K562 (cell line): Measurements from ENCODE around the gene NRROS.

Source experiments
- CREB1 ChIP-seq, 2 experiments: sonication (generic) in 1 of 2; formaldehyde crosslinking in 1 of 2; IDR thresholded peaks; 2 replicates each; pipeline versions ENCODE4 v1.6.1 to v1.8.0; 2012 to 2022; ENCODE audit warnings: inconsistent platforms in 1 of 2, mild to moderate bottlenecking in 1 of 2, missing genetic modification reagents in 1 of 2, moderate library complexity in 1 of 2
- NR3C1 ChIP-seq: sonication (generic); formaldehyde crosslinking; IDR thresholded peaks from 2 replicates; pipeline ENCODE4 v1.8.1; 2022; ENCODE audit warnings: missing genetic modification reagents
- TEAD4 ChIP-seq, 2 experiments: sonication (generic) in 1 of 2; formaldehyde crosslinking in 1 of 2; IDR thresholded peaks; 2 replicates each; pipeline versions ENCODE4 v1.6.1 to v1.8.0; 2012 to 2022; ENCODE audit warnings: borderline replicate concordance in 1 of 2, inconsistent platforms in 1 of 2, low read length in 1 of 2, mild to moderate bottlenecking in 1 of 2, missing genetic modification reagents in 1 of 2
- ZNF699 ChIP-seq: fragments of 250-450 bp; sonication (Bioruptor Pico); IDR thresholded peaks from 2 replicates; pipeline ENCODE4 v1.8.0; 2021; ENCODE audit warnings: mild to moderate bottlenecking, moderate library complexity; ENCODE audit not compliant: insufficient replicate concordance
- ZNF707 ChIP-seq: fragments of 250-450 bp; sonication (Bioruptor Pico); conservative IDR thresholded peaks from 2 replicates; pipeline ENCODE4 v1.8.0; 2022; ENCODE audit warnings: inconsistent platforms, mild to moderate bottlenecking, moderate library complexity
- ZNF764 ChIP-seq: fragments of 250-450 bp; sonication (Bioruptor Pico); IDR thresholded peaks from 2 replicates; pipeline ENCODE4 v1.4.0; 2020; ENCODE audit warnings: low read depth, mild to moderate bottlenecking, moderate library complexity
- TF ChIP-seq, protein P1 (sequence below), 3 experiments: IDR thresholded peaks in 2 of 3; conservative IDR thresholded peaks in 1 of 3; 2 replicates each; pipeline ENCODE4 v1.5.1; 2011 to 2012; ENCODE audit warnings: low read length in 3 of 3, mild to moderate bottlenecking in 3 of 3, control low read depth in 2 of 3, improper control_type of control experiment in 1 of 3, inconsistent platforms in 1 of 3, low read depth in 1 of 3, mixed read lengths in 1 of 3, moderate library complexity in 1 of 3; ENCODE audit not compliant: insufficient read depth in 2 of 3
- TF ChIP-seq, protein P2 (sequence below): sonication (generic); formaldehyde crosslinking; IDR thresholded peaks from 2 replicates; pipeline ENCODE4 v1.5.0; 2020; ENCODE audit warnings: missing genetic modification reagents
- TF ChIP-seq, protein P3 (sequence below): sonication (generic); formaldehyde crosslinking; IDR thresholded peaks from 2 replicates; pipeline ENCODE4 v1.8.1; 2023; ENCODE audit warnings: mild to moderate bottlenecking, missing genetic modification reagents, moderate library complexity

DNA sequence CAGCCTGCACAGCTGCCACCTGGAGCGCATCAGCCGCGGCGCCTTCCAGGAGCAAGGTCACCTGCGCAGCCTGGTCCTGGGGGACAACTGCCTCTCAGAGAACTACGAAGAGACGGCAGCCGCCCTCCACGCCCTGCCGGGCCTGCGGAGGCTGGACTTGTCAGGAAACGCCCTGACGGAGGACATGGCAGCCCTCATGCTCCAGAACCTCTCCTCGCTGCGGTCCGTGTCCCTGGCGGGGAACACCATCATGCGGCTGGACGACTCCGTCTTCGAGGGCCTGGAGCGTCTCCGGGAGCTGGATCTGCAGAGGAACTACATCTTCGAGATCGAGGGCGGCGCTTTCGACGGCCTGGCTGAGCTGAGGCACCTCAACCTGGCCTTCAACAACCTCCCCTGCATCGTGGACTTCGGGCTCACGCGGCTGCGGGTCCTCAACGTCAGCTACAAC is 20.4 kb downstream of the NRROS start:
- TF ChIP-seq, protein P1, sequence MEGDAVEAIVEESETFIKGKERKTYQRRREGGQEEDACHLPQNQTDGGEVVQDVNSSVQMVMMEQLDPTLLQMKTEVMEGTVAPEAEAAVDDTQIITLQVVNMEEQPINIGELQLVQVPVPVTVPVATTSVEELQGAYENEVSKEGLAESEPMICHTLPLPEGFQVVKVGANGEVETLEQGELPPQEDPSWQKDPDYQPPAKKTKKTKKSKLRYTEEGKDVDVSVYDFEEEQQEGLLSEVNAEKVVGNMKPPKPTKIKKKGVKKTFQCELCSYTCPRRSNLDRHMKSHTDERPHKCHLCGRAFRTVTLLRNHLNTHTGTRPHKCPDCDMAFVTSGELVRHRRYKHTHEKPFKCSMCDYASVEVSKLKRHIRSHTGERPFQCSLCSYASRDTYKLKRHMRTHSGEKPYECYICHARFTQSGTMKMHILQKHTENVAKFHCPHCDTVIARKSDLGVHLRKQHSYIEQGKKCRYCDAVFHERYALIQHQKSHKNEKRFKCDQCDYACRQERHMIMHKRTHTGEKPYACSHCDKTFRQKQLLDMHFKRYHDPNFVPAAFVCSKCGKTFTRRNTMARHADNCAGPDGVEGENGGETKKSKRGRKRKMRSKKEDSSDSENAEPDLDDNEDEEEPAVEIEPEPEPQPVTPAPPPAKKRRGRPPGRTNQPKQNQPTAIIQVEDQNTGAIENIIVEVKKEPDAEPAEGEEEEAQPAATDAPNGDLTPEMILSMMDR (IDR thresholded peaks at IDR 0.05 in 2 of 3, conservative IDR thresholded peaks at IDR 0.05 in 1 of 3; ENCODE audit: insufficient read depth in 2 of 3, low read depth in 1 of 3, low read length in 3 of 3), result no peak
- TF ChIP-seq ZNF699 (CRISPR knock-in tag) (no peak), TEAD4 (IDR thresholded peaks at IDR 0.05; ENCODE audit: low read length) (no peak), TEAD4 (CRISPR knock-in tag; IDR thresholded peaks at IDR 0.05; ENCODE audit: borderline replicate concordance) (no peak), CREB1 (IDR thresholded peaks at IDR 0.05) (no peak), CREB1 (CRISPR knock-in tag; IDR thresholded peaks at IDR 0.05) (no peak), ZNF764 (CRISPR knock-in tag) (no peak), ZNF707 (no peak), NR3C1 (CRISPR knock-in tag) (no peak)
- TF ChIP-seq, protein P2, sequence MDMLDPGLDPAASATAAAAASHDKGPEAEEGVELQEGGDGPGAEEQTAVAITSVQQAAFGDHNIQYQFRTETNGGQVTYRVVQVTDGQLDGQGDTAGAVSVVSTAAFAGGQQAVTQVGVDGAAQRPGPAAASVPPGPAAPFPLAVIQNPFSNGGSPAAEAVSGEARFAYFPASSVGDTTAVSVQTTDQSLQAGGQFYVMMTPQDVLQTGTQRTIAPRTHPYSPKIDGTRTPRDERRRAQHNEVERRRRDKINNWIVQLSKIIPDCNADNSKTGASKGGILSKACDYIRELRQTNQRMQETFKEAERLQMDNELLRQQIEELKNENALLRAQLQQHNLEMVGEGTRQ, result no peak
- TF ChIP-seq, protein P3, sequence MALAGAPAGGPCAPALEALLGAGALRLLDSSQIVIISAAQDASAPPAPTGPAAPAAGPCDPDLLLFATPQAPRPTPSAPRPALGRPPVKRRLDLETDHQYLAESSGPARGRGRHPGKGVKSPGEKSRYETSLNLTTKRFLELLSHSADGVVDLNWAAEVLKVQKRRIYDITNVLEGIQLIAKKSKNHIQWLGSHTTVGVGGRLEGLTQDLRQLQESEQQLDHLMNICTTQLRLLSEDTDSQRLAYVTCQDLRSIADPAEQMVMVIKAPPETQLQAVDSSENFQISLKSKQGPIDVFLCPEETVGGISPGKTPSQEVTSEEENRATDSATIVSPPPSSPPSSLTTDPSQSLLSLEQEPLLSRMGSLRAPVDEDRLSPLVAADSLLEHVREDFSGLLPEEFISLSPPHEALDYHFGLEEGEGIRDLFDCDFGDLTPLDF (CRISPR knock-in tag), result no peak
